GM10248 (cell line): ENCODE measurements around the gene LRP10.
"Not testable (repeated sequence)": the region's sequence is repeated elsewhere in the genome, so short reads cannot be mapped to it uniquely, and the experiment has no call there.

ENCODE experiments used
- CTCF ChIA-PET: fragments of 300-600 bp; sonication (Branson Sonifier 250); formaldehyde crosslinking; extraction: SDS; loops from one replicate; lab custom pipeline; 2021; ENCODE audit warnings: antibody characterized with exemption; lab: Yijun Ruan, JAX
- POLR2A ChIA-PET: fragments of 350-650 bp; sonication (Branson Sonifier 250); formaldehyde crosslinking; extraction: SDS; loops from one replicate; lab custom pipeline; 2020; ENCODE audit warnings: antibody characterized with exemption; lab: Yijun Ruan, JAX
- DNase-seq: peaks from one replicate; pipeline ENCODE4 v3.0.0; 2012; ENCODE audit errors: extremely low spot score
- CTCF ChIP-seq: IDR thresholded peaks from 2 replicates; pipeline ENCODE4 v1.5.1; 2012; ENCODE audit warnings: mild to moderate bottlenecking, low read depth; ENCODE audit errors: extremely low read depth, missing control alignments, control extremely low read depth

Gene LRP10

GRCh38 chr14:22908601-22909000 lies 37.1 kb downstream of the LRP10 start:
- no peak for DNase-seq
- POLR2A ChIA-PET: no interaction called here
- CTCF ChIA-PET: interaction anchor here (0.9 to 2.1 kb wide), 5 partner anchors 9 to 36 kb away, joined by 3 to 9 read pairs (median 4); partner anchors contain the start of gene LRP10

GRCh38 chr14:22910916-22911315 lies 39.4 kb downstream of the LRP10 start:
- ChIA-PET POLR2A (interaction anchor here (0.6 kb wide), 1 partner anchor 16 kb away, joined by 4 read pairs; no protein-coding TSS in a partner anchor), CTCF (interaction anchor here (1.0 to 1.7 kb wide), 6 partner anchors 9 to 25 kb away, joined by 3 to 6 read pairs (median 3); partner anchors contain the start of gene PRMT5)
- no peak for TF ChIP-seq CTCF
- DNase-seq: no peak

More at GRCh38 chr14:22908601-22909000, 37.1 kb downstream of the LRP10 start:
- TF ChIP-seq CTCF: no peak

GRCh38 chr14:22914836-22915235 lies 43.3 kb downstream of the LRP10 start:
- ChIA-PET CTCF (interaction anchor here (1.0 to 9.3 kb wide), 3 partner anchors 9 to 15 kb away, joined by 3 to 68 read pairs (median 63); partner anchors contain the start of gene PRMT5), POLR2A (interaction anchor here (0.7 to 2.0 kb wide), 2 partner anchors 29 to 1226 kb away, joined by 4 to 6 read pairs; partner anchors contain the start of gene EMC9)
- not testable (repeated sequence) for DNase-seq

GRCh38 chr14:22915886-22916521 lies 44.5 kb downstream of the LRP10 start:
- no peak for TF ChIP-seq CTCF
- ChIA-PET POLR2A (interaction anchor here (0.5 to 2.0 kb wide), 8 partner anchors 14 to 366 kb away, joined by 3 to 10 read pairs (median 5); no protein-coding TSS in a partner anchor), CTCF (interaction anchor here (0.7 to 9.3 kb wide), 8 partner anchors 10 to 179 kb away, joined by 3 to 68 read pairs (median 4); partner anchors contain the start of genes C14orf119, LRP10 and PRMT5)
- no peak for DNase-seq

- TF ChIP-seq CTCF: no peak
- CTCF ChIA-PET: interaction anchor here (1.0 to 9.3 kb wide), 11 partner anchors 11 to 351 kb away, joined by 3 to 68 read pairs (median 7); partner anchors contain the start of genes LRP10 and PRMT5
- POLR2A ChIA-PET: interaction anchor here (0.6 to 3.8 kb wide), 5 partner anchors 10 to 1222 kb away, joined by 3 to 22 read pairs (median 3); partner anchors contain the start of genes EMC9 and PRMT5
- DNase-seq: peak; percentile 94
These were observed 47.5 kb downstream of the LRP10 start, which contains the start of gene RBM23 for GRCh38 chr14:22918804-22919600. RBM23 (minus strand) TSS chr14:22919149.

- ChIA-PET POLR2A (interaction anchor here (3.8 kb wide), 1 partner anchor 10 kb away, joined by 22 read pairs; the partner anchor contains the start of gene PRMT5), CTCF (interaction anchor here (1.2 to 9.3 kb wide), 10 partner anchors 8 to 349 kb away, joined by 3 to 68 read pairs (median 7); partner anchors contain the start of gene PRMT5)
- TF ChIP-seq CTCF: no peak
- DNase-seq: no peak
These were observed 48.0 kb downstream of the LRP10 start for GRCh38 chr14:22919601-22919921.
